Fibroblast of skin of right quadriceps (primary cell): ENCODE measurements around the gene CENPK.
"Not testable (repeated sequence)": the region's sequence is repeated elsewhere in the genome, so short reads cannot be mapped to it uniquely, and the experiment has no call there.

ENCODE experiments used
- DNase-seq: peaks from one replicate; pipeline ENCODE4 v3.0.0-alpha.2; 2013

The CENPK gene

GRCh38 chr5:65489119-65489518 lies 73.8 kb downstream of the CENPK start:
- no peak for DNase-seq

DNA sequence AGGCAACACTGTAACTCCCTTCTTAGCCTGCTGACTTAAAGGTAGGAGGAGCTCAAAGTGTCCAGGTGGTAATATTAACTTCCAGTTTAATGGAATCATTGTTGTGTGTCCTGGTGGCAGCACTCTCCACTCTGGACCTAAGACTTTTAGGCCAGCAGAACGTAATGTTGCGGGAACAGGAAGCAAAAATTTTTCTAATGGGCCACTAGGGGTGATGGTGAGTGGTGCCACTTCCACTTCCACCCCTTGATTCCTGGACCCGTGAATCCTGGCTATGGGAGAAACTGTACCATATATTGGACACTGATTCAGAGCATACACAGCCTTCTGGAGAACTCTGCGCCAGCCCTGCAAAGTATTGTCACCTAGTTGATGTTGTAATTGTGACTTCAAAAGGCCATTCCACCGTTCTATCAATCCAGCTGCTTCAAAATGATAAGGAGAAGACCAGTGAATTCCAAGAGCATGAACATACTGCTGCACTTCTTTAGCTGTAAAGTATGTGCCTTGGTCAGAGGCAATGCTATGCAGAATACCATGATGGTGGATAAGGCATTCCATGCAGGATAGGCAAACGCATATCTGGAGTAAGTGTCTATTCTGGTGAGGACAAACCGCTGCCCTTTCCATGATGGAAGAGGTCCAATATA lies 74.8 kb downstream of the CENPK start:
- not testable (repeated sequence) for DNase-seq

DNA sequence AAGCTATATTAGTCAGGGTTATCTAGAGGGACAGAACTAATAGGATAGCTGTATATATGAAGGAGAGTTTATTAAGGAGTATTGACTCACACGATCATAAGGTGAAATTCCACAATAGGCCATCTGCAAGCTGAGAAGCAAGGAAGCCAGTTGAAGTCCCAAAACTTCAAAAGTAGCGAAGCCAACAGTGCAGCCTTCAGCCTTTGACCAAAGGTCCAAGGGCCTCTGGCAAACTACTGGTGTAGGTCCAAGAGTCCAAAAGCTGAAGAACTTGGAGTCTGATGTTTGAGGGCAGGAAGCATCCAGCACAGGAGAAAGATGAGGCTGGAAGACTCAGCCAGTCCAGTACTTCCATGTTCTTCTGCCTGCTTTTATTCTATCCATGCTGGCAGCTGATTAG lies 76.2 kb downstream of the CENPK start:
- DNase-seq = not testable (repeated sequence)

DNA sequence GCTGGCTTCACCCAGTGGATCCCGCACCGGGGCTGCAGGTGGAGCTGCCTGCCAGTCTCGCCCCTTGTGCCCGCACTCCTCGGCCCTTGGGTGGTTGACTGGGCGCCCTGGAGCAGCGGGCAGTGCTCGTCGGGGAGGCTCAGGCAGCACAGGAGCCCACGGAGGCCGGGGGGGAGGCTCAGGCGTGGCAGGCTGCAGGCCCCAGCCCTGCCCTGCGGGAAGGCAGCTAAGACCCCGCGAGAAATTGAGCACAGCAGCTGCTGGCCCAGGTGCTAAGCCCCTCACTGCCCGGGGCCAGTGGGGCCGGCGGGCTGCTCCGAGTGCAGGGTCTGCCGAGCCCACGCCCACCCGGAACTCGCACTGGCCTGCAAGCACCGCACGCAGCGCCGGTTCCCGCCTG lies 77.6 kb downstream of the CENPK start:
- DNase-seq = no peak

DNA sequence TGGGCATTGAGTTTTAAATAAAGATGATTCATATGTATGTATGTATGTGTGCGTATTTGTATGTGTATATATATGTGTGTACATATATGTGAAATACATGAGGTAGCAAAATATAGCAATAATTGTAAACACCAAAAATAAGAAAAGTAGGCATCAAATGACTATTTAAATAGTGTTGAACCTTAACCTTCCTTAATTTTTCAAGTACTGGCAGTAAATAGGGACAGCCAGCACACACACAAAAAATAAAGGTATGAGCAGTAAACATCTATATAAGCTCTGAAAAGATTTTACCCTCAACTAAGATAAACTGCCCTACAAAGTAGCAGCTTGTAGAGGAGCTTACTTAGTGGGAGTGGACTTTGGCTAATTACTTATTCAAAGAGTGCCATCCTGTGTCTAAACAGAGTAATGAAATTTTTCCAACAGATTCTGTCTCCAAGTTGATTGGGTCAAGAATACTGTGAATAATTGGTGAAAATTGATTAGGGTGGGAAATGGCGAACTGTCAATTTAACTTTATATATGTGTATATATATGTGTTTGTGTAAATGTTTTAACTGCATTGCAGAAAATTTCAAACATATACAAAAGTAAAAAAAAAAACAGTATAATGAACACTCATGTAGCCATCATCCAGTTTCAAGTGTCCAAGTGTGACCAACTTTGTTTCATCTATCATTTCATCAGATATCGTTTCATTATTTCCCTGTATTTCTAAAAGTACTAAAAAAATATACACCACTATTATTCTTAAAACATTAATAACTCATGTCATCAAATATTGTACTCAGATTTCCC lies 79.2 kb downstream of the CENPK start:
- DNase-seq = peak; percentile 73

DNA sequence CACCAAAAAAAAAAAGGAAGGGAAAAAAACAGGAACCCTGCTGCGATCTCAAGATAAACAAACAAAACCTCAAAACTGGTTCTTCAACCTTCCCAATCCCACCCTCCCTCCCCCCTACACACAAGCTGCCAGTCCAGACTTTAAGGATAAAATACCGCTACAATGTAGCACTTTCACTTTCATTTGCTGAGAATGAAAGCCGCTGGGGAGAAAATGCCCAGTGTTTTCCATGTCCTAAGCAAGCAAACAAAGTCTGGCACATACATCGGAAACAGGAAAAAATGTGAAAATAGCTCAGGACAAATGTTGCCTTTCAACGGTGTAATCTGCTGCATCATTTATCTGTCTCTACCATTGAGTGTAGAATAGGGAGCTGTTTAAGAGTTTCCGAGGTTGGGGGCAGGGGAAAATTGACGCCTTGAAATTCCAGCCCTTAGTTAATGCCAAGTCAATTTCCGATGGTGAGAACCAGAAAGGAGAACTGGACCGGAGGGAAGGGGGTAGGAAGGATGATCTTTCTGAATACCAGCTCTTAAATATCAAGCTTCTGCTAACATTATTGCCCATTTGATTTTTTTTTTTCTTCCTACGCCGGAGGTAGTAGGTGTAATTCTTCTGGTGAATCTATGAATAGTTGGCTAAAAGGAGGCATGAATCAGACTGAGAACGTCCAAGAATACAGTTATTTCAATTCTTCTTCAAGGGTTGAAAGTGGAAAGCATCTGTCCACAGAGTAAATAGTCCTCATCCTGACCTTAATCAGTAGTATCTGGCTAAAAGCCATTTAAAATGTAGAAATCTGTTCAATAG lies 80.0 kb downstream of the CENPK start:
- DNase-seq = peak; percentile 59

- DNase-seq = peak; percentile 60
Observed at GRCh38 chr5:65482296-65482735, 80.7 kb downstream of the CENPK start.

DNA sequence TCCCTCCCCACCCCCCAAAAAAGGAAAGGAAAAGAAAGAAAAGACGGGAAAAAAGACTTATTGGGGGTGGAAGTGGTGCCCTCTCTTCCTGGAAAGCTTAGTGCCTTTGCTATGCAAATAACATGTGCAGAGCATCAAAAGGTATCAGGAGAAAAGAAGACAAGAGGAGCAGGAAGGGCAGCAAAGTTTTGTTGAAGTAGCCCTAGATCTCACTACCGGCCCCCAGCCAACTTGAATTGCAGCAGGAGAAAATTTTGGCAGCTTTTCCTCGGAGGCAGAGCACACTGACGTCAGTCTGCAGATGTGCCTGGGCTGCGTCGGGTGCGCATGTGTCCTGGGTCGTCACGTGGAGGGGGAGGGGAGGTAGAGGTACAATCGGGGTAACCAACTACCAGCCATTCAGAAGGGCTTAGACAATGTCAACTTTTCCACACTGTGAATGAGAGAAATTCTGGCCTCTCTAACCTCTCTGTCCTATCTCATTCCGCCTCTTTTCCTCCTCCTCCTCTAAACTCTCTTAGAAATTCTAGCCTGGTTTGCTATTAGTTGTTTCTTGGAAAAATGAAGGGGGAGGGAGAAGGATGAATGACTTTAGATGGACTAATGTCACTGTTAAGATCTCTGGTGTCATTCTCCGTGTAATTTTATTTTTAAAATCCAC lies 81.2 kb downstream of the CENPK start, which contains the start of gene ADAMTS6:
Gene ADAMTS6 (minus strand): TSS at position 286 of the 661 bp plus-strand sequence. CDS start 8,247 bp downstream, outside the sequence.
- DNase-seq = peak; percentile 98

DNA sequence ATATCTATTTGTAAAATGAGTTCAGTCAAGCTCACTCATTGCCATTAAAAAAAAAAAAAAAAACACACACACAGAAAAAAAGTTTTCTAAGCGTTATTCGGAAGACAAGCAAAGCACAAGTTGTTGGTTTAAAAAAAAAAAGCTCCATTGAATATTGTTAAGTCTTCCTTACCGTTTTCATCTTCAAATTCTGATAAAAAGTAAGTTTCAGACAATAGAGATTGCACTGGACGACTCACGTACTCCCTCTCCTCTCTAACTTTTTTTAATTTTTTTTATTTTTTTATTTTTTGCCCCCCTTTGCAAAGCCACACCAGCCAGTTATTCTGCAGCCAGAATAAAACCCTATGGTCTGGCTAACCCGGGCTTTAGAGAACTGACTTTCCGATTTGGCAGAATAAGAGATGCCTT lies 81.8 kb downstream of the CENPK start:
- DNase-seq = no peak

DNA sequence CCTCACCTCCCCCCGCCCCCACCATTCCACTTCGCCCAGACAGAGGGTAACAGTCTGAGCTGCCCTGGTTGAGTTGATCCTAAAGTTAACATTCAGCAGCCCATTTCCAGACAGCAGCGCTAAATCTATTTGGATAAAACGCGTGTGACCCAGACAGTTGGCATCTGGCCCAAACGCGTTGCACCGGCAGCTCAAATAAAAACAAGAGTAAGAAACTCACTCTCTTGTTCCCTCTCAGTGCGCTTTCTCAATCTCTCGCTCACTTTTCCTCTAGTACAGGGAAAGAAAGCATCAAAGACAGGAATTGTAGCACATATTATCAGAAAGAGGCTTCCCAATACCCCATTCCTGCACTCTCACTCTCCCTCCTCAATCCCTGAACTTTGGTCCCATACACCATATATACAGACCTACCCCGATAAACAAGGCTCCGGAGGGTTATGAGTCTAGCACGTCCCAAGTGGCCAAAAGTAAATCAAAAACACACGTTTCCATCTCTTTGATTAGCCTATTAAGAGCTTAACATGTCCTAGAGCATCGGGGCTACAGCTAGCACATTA lies 82.6 kb downstream of the CENPK start:
- peak; percentile 88 for DNase-seq

GRCh38 chr5:65479527-65479926 lies 83.4 kb downstream of the CENPK start:
- no peak for DNase-seq

- no peak for DNase-seq
Observed at GRCh38 chr5:65478336-65478735, 84.6 kb downstream of the CENPK start.

- DNase-seq = no peak
Observed at GRCh38 chr5:65475895-65476294, 87.1 kb downstream of the CENPK start.

DNA sequence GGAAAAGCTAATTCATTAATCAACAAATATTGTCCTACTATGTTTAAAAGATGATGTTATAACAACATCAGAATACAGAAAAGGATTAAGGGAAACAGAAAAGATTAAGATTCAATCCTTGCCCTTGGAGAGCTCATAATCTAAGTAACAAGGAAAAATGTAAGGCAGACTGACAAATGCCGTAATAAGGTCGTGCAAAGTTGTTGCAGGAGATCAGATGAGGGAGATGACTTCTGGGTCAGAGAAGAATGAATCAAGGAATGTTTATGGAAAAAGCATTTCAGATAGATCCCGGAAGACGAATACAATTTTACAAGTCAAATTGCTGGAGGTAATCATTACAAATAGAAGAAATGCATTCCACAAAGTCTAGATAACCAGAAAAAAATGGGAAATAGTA lies 87.6 kb downstream of the CENPK start:
- DNase-seq = no peak

DNA sequence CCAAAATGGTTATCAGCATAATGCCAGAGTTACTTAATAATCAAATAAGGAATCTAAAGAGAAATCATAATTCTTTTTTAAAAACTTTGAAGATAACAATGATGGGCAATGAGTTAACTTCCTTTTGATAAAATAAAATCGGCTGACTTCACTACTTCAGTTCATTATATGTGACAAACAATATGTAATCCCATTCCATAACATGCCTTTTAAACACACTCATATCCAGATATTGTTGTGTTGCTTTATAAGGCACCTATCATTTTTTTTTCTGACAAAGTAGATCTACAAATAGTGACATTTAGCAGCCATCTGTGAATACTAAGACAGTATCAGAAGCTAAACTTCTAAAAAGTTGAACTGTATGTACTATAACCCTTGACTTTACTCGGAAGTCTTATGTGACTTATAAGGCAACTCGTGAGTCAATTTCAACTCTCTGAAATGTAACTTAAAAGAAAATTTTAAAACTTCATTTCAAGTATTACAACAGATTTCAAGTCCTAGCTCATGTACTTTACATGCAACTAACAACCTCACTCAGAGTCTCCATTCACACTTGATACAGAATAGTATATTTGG lies 88.7 kb downstream of the CENPK start:
- DNase-seq = no peak

DNA sequence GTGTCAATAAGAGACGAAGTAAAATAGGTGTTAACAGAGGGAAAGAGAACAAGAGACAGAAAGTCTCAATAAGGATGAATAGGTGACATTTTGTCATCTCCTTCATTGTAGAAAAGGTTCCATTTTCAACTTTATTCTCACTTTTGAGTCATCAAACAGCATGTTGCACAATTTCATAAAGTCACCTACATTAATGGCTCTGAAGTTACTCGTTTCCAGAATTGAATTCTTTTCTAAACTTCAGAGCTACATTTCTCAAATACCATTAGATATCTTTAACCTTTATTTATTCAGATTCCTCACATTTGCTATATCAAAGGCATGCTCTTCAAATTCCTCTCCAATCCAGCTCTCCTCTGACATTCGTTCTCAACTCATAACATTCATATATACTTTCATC lies 94.3 kb downstream of the CENPK start:
- peak; percentile 34 for DNase-seq
